22Rv1 (cell line): ENCODE measurements around the gene RPP25L.

Experiments
- CTCF ChIP-seq: fragments of 450-650 bp; IDR thresholded peaks from 2 replicates; pipeline ENCODE4 v1.5.1; 2017; ENCODE audit warnings: mild to moderate bottlenecking
- ZFX ChIP-seq: fragments of 450-650 bp; IDR thresholded peaks from 2 replicates; pipeline ENCODE4 v1.6.1; 2017; ENCODE audit warnings: antibody characterized with exemption, borderline replicate concordance

GRCh38 chr9:34579104-34579807 lies 32.6 kb downstream of the RPP25L start:
- no peak for TF ChIP-seq CTCF
- no peak for TF ChIP-seq ZFX
